GM21737 (cell line): ENCODE results near the gene MXD4.

Source experiments
- ATAC-seq: cut with Tn5 transposase; IDR thresholded peaks from one replicate; pipeline ENCODE4 v1.9.1; 2021; ENCODE audit warnings: mild to moderate bottlenecking, moderate library complexity; ENCODE audit not compliant: unreplicated experiment

Gene MXD4

DNA sequence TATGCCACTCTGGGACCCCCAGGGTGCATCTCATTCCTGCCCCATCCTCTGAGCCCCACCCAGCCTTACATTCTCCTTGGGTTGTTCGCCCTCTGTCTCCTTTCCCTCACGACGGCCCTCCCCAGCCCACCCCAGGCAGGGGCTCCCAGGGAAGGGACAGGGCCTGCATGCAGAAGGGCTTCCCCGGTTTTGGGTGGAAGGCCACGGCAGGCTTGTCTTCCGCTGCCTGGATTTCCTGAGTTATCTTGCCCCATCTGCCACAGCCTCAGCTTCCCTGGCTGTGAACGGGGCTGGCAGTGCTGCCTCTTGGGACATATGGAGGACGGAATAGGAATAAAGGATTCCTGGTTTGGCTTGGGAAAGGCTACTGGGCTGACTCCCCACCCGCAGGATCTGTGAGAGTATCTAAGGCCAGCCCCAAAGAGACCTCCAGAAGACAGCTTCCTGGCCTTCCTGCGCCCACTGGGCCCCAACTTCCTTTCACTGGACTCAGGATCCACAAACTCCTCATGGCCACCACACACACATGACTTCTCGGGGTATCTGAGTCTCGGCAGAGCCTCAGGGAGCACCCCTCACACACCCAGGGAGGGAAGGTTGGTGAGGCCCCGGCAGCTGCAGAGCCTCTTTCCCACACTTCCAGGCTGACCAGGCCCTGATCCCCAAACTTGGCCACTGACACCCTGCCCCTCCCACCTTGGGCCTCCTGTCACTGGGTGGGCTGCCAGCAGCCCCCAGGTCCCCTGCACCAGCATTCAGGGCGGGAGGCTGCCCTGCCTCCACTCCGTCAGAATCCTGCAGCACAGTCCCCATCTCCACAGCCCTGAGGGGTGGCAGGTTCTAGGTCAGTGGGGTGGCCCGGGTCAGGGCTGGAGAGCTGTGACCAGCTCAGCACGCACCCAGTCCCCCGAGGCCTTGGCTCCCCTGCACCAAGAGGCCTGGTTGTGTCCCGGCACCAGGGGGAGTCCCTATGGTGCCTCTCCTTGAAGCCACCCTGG, 3.5 kb upstream of the MXD4 start:
- ATAC-seq: no peak

DNA sequence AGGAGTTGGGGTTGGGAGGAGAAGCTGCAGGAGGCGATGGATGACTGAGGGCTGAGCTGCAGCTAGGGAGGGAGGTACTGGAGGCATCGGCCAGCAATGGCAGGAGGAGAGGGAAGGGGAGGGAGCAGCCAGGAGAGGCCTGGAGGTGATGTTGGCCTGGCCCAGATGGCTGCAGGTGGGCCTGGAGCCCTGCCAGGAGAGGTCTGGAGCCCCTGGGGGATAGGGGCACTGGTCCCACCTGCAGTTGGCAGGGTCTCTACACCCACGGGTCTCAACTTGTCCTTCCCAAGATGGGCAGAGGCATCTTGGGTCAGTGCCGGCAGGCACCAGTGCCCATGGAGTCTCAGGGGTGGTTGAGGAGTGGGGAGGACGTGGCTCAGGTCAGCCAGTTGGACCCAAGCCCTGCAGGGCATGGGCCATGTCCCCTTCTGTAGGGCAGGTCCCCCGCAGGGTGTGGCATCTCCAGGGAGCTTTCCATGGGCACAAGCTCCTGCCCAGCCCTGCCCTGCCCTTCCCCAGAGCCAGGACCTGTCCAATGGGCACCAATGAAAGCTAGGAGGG, 2.7 kb upstream of the MXD4 start:
- ATAC-seq: no peak

DNA sequence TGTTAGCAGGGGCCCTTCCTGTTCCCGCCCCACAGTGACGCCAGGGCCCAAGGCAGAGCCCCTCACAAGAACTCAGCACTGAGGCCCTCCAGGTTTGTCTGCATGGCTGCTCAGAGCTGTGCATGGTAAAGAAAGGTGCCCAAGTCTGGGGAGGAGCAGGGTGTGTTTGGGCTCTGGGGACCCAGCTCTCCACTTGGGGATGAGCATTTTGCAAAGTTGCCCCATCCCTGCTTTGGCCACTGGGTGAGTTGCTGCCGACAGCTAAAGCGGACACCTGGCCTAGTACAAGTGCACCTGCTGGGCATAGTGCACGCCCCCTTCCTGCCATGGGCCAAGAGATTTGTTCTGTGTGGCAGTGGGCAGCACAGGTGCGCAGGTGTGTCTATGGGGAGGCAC, 2.0 kb upstream of the MXD4 start:
- ATAC-seq: no peak

GRCh38 chr4:2262944-2263250, 988 bp upstream of the MXD4 start:
- no peak for ATAC-seq

- ATAC-seq: peak; percentile 80
These were observed 435 bp upstream of the MXD4 start for GRCh38 chr4:2262145-2262943.

GRCh38 chr4:2261110-2261852, 628 bp downstream of the MXD4 start:
- ATAC-seq: peak; percentile 26

GRCh38 chr4:2260344-2261109, 1.4 kb downstream of the MXD4 start:
- ATAC-seq: no peak

GRCh38 chr4:2259541-2260343, 2.2 kb downstream of the MXD4 start:
- ATAC-seq: no peak

DNA sequence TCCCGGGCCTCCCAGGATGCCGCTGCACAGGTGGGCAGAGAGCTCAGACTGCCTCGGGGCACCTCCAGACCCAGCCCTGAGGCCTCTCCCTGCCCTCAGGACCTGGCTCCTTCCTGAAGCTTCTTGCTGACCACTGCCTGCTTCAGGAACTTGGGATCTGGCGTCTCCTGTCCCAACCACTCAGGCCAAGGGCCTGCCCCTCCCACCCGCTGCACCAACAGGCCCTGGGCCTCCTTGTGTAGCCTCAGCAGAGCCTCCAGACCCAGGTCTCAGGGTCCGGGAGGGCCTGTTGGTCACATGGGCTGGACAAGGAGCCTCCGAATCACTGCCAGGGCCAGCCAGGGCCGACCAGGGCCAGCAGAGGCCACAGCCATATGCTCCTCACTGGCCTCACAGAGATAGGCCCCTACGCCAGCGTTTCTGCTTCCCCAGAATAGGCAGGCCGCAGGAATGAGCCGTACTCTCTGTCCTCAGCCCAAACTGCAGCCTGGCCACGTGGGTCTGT, 2.8 kb downstream of the MXD4 start:
- ATAC-seq: no peak

DNA sequence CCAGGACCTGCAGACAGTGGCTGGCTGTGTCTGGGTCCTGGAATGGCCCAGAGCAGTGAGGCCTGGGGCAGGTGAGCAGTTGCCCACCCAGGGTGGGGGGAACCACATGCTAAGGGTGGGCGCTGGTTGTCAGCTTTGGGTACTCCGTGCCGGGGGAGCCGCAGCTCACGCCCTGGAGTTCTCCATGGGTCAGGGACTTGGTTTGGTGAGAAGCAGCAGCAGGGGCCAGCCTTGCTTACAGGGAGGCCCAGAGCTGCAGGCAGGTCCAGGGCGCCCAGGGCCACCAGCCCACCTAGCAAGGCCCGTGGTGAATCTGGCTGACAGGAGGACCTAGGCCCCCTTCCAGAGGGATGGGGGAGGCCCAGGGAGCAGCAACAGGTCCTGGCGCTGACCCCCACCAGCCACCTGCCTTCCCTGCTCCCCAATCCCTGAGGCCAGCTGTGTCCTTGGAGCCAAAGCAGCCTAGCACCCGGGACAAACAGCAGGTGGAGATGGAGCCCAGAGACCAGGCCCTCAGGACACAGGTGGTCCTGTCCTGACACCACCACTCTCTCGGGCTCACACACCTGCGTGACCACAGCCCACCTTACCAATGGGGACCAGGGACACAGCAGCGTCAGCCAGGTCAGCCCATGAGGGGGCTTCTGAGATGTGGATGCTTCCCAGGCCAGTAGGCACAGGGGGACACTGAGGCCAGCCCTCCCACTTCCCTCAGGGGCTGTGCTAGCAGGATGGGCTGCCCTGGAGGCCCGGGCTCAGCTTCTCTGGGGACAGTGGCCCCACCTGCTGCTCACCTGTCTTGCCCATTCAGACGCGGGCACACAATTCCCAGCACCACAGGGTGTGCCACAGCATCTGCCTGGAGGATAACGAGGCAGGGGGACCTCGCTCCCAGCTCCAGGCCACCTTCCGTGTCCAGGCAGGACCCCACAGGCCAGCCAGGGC, 3.5 kb downstream of the MXD4 start:
- ATAC-seq: no peak

GRCh38 chr4:2257361-2258081, 4.4 kb downstream of the MXD4 start:
- ATAC-seq: no peak

DNA sequence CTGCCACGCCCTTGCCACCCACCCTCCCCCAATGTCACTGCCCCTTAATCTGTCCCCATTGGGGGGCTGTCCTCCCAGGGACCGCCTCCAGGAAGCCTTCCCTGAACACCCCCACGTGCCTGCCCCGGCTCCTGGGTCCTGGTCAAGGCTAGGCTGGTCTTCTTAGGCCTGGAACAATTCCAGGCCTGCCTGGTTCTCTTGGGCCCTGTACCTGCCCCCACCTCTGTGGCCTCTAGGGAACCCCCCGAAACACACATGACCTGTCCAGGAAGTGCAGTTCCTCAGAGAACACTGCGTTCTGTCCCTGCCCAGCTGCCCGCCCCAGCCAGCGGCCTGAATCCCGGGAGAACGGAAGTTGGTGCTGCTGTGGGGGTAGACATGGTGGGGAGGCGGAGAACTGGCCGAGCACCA, 5.1 kb downstream of the MXD4 start:
- no peak for ATAC-seq

DNA sequence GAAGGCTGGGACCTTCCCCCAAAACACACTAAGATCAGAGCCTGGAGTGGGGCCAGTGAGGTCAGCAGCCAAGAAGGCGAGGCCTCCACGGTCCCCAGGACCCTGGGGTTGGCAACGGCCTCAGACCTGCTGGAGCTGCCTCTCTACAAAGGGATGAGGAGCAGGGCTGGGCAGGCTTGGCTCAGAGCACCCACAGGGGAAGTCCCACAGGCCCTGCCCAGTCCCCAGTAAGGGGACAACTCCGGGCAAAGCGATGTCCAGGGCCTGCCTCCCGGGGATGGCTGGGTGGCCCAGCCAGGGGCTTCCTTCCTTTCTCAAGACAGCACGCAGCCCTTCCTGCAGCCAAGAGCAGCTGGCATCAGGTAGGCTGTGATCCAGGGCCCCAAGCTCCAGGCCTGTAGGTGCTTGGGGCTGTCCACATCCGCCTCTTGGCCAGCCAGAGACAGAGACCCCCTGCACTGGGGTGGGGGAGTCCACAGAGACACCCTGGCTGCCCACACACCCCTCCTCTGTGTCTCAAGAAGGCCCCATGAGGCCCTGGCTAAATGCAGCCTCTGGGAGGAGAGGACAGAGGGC, 5.7 kb downstream of the MXD4 start:
- ATAC-seq: no peak

DNA sequence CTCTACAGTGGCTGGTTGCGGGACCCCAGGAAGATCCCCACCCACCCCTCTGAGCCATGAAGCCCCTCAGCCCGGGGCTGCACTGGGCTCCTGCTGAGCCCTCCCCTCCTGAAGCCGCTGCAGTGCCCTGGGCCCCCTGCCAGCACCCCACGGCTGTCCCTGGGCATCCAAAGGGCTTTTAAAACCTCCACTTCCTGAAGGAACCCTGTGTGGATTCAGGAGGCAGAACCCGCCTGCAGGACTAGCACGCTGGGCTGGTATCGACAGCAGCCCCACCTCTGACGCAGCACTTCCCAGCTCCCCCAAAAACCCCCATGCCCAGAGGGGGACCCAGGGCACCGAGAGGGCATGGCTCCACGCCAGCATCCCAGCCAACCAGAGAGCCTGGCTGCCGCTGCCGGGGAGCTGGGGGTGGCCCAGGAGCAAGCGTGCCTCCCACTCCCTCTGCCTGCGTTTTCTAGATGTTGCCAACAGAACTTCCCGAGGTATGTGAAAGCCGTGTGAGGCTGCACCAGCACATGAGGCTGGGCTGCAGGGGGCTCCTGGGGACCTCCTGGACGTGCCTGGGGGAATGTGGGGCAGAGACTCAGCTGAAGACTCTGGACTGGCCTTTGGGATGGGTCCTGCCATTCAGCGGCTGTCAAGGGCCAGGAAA, 6.3 kb downstream of the MXD4 start:
- no peak for ATAC-seq

- no peak for ATAC-seq
These were observed 7.0 kb downstream of the MXD4 start for GRCh38 chr4:2254665-2255500.
